Activated T-helper 1 cell treated with anti-CD3 and anti-CD28 coated beads, Interleukin-12 subunit alpha, Interleukin-12 subunit beta, Interleukin-2, Interleukin-4 antibody, amounts not matched to agents 30 ng/mL and 10 ng/mL and 1 ng/mL, durations not matched to agents 14 hours and 24 hours and 36 hours (primary cell): ENCODE measurements around the gene PBX3. TPM values are rescaled to one million over a fixed set of nuclear protein-coding genes. Genes with fewer than 3 reads are reported as not detected.

Source experiments
- DNase-seq: peaks from one replicate; pipeline ENCODE4 v3.0.0; 2021; ENCODE audit warnings: low spot score
- H3K27ac Mint-ChIP-seq: one replicate; pipeline ENCODE4 v1.8.0; 2021; ENCODE audit warnings: mild to moderate bottlenecking, mixed read lengths
- H3K27me3 Mint-ChIP-seq: one replicate; pipeline ENCODE4 v1.8.0; 2022; ENCODE audit warnings: mild to moderate bottlenecking, moderate library complexity, mixed read lengths; ENCODE audit not compliant: insufficient read depth
- H3K36me3 Mint-ChIP-seq: one replicate; pipeline ENCODE4 v1.8.0; 2021; ENCODE audit warnings: low read depth, mixed read lengths
- H3K4me1 Mint-ChIP-seq: one replicate; pipeline ENCODE4 v1.8.0; 2021; ENCODE audit warnings: low read depth, mixed read lengths
- H3K4me3 Mint-ChIP-seq: one replicate; pipeline ENCODE4 v1.8.0; 2021; ENCODE audit warnings: mild to moderate bottlenecking, moderate library complexity, mixed read lengths
- H3K9me3 Mint-ChIP-seq: one replicate; pipeline ENCODE4 v1.8.0; 2021; ENCODE audit warnings: mixed read lengths
- intact Hi-C: fragments of 100-400 bp; cut with micrococcal nuclease; formaldehyde crosslinking; loops from one replicate; pipeline ENCODE4 v1.15.1; 2024
- total RNA-seq: library from RNA; stranded (reverse); gene quantifications from 2 replicates; pipeline ENCODE4 v1.2.3, GENCODE V29; 2022

The PBX3 gene
- total RNA-seq, 1 donor from 2014 or later: 24.2 TPM

DNA sequence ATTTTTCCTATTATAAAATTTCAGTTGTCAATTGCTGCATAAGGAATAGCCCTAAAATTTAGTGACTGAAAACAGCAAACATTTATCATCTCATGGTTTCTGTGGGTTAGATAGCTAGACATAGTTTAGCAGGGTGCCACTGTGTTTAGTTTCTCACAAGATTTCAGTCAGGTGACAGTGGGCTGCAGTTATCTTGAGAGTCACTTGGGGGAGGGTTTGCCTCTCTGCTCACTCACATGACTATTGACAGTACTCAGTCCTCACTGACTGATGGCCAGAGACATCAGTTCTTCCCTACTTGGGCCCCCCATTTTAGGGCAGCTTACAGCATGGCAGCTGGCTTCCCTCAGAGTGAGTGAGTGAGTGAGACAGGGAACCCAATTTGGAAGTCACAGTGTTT, 42.0 kb downstream of the PBX3 start:
- Mint-ChIP-seq H3K4me1 (peaks cover 12% of the 10 kb centered on the region), H3K27me3 (no peaks in the 10 kb centered on the region), H3K4me3 (no peak overlapping the region), H3K27ac (no peak overlapping the region), H3K36me3 (peaks cover 5% of the 10 kb centered on the region), H3K9me3 (no peaks in the 10 kb centered on the region)
- intact Hi-C loops: no loop called here
- DNase-seq: no peak

DNA sequence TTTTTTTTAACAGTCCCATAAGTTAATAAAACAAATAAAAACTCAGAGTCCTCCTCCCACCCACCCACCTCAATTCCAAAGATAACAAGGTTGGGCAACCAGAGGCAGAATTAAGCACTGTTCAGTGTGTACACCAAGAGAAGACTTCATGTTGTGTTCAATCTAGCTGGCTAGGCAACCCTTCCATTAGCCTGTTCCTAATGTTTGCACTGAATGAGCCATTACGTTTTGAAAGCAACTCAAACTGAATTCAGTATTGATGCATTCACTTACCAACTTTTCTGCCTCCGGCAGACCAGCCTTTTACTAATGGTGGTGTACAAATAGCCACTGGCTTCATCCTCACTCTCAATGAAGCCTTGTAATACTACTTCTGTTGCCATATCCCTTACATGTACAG, 47.5 kb downstream of the PBX3 start:
- no peak for DNase-seq
- no peaks in the 10 kb centered on the region for H3K27me3 Mint-ChIP-seq
- H3K4me3 Mint-ChIP-seq: no peak overlapping the region
- no peak overlapping the region for H3K27ac Mint-ChIP-seq
- H3K36me3 Mint-ChIP-seq: no peaks in the 10 kb centered on the region
- intact Hi-C loops: no loop called here
- no peaks in the 10 kb centered on the region for H3K4me1 Mint-ChIP-seq
- no peaks in the 10 kb centered on the region for H3K9me3 Mint-ChIP-seq

DNA sequence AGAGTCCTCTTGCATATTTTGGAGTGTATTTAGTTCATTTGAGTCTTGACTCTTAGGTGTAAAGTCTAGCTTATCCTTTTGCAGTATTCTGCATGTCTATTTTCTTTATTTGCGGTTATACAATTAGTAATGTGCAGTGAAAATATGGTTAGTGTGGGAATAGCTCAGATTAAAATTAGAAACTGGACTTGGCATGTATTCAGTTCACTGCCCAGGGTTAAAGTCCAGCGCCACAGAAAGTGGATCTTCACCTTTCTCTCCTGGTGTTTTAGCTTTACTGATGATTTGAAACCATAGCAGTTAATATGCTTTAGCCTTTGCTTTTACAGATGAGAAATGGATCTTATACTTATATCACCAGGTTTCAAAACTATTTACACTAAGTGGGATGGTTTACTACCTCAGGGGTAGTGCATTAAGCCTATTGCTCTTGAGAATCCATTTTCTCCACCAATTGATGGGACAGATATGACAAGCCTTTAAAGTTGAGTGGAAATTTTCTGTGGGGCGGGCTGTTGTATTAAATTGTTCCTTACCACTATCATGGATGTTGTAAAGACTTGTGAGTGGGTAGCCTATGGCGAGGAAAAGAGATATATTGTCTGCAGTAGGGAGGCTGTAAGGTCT, 48.9 kb downstream of the PBX3 start:
- DNase-seq: no peak
- Mint-ChIP-seq H3K36me3 (no peaks in the 10 kb centered on the region), H3K4me3 (no peak overlapping the region), H3K9me3 (no peaks in the 10 kb centered on the region), H3K4me1 (no peaks in the 10 kb centered on the region), H3K27me3 (no peaks in the 10 kb centered on the region), H3K27ac (no peak overlapping the region)
- intact Hi-C loops: no loop called here

DNA sequence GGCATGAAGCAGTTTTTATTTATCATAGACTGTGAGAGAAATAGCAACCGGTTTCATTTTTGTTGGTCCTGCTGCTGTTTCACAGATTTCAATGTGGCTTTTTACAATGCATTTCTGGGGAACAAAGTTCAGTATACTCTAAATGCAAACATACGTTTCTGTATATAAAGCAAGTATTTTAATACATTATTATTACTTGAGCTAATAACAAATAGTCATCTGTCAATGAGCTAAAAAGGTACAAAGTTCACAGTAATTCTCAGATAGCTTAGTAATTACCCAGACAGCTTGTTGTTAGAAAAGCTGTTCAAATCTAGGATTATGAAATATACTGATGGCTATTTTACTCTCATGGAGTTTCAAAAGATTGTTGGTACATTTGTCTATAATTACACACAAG, 50.8 kb downstream of the PBX3 start:
- intact Hi-C loops: no loop called here
- Mint-ChIP-seq H3K4me3 (no peak overlapping the region), H3K36me3 (peaks cover 2% of the 10 kb centered on the region), H3K9me3 (no peaks in the 10 kb centered on the region), H3K27me3 (no peaks in the 10 kb centered on the region), H3K27ac (no peak overlapping the region), H3K4me1 (no peaks in the 10 kb centered on the region)
- no peak for DNase-seq

DNA sequence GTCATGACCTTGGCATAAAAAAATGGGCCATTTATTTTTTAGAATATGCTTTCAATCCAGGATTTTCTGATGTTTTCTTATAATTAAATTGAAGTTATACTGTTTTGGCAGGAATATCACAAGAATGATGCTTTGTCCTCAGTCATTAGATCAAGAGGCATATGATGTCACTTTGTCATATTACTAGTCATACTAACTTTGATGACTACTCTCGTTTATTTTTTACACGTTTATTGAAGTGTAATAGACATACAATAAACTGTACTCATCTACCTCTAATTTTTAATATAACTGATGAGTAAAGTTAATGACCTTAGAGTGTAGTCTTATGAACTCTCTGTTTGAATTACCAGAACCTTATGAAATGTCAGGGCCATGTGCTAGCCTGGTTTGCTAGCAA, 56.4 kb downstream of the PBX3 start:
- DNase-seq: no peak
- Mint-ChIP-seq H3K27ac (no peak overlapping the region), H3K9me3 (no peaks in the 10 kb centered on the region), H3K4me3 (no peak overlapping the region), H3K27me3 (peaks cover 2% of the 10 kb centered on the region), H3K4me1 (no peaks in the 10 kb centered on the region), H3K36me3 (peaks cover 2% of the 10 kb centered on the region)
- intact Hi-C loops: no loop called here

DNA sequence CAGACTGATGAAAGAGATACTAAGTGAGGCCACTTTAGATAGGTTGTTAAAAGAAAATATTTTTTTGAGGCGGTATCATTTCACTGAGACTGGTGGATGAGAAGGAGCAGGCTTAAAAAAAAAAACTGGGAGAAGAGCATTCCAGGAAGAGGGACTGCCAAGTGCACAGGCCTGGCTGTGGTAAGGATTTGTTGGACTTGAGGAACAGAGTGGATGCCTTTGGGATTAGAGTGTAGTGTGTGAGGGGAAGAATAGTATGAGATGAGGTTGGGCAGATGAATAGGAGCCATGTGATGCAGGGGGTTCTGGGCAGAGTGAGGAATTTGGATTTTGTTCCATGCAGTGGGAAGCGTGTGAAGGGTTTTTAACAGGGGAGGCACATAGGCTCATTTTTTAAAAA, 57.9 kb downstream of the PBX3 start:
- H3K4me1 Mint-ChIP-seq: no peaks in the 10 kb centered on the region
- H3K27me3 Mint-ChIP-seq: peaks cover 2% of the 10 kb centered on the region
- no peaks in the 10 kb centered on the region for H3K9me3 Mint-ChIP-seq
- peaks cover 2% of the 10 kb centered on the region for H3K36me3 Mint-ChIP-seq
- intact Hi-C loops: loop anchor here (5.0 kb wide), 1 partner anchor 828 kb away; no protein-coding TSS in a partner anchor
- DNase-seq: no peak
- H3K27ac Mint-ChIP-seq: no peak overlapping the region
- no peak overlapping the region for H3K4me3 Mint-ChIP-seq

DNA sequence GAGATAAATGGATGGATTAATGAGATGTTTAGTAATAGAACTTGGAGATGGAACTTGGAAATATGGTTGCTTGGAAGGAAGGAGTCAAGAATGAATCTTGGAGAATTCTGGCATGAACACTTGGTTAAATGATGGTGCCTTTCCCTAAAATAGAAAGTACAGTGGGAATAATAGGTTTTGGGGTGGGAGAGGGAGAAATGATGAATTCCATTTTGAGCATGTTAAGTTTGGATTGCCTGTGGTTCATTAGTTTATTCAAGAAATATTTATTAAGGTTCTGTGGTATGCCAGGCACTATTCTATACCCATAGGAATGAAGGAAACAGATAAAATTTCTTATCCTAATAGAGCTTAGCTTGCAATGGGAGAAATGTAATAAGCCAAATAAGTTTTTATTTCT, 58.4 kb downstream of the PBX3 start:
- no peak overlapping the region for H3K4me3 Mint-ChIP-seq
- H3K27ac Mint-ChIP-seq: no peak overlapping the region
- peaks cover 2% of the 10 kb centered on the region for H3K27me3 Mint-ChIP-seq
- peaks cover 2% of the 10 kb centered on the region for H3K36me3 Mint-ChIP-seq
- intact Hi-C loops: loop anchor here (5.0 kb wide), 1 partner anchor 828 kb away; no protein-coding TSS in a partner anchor
- no peak for DNase-seq
- H3K4me1 Mint-ChIP-seq: no peaks in the 10 kb centered on the region
- H3K9me3 Mint-ChIP-seq: no peaks in the 10 kb centered on the region

DNA sequence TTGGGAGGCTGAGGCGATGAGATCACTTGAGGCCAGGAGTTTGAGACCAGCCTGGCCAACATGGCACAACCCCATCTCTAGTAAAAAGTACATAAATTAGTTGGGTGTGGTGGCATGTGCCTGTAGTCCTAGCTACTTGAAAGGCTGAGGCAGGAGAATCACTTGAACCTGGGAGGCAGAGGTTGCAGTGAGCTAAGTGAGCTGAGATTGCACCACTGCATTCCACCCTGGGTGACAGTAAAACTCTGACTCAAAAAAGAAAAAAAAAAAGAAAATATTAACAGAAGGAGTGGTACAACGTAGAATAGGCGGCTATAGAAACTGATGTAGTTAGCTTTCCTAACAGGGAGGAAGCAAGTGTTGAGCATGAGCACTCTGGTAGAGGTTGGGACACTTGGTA, 59.9 kb downstream of the PBX3 start:
- Mint-ChIP-seq H3K27me3 (peaks cover 2% of the 10 kb centered on the region), H3K9me3 (no peaks in the 10 kb centered on the region), H3K36me3 (no peaks in the 10 kb centered on the region), H3K4me3 (no peak overlapping the region), H3K4me1 (no peaks in the 10 kb centered on the region), H3K27ac (no peak overlapping the region)
- intact Hi-C loops: loop anchor here (5.0 kb wide), 1 partner anchor 830 kb away; no protein-coding TSS in a partner anchor
- no peak for DNase-seq

DNA sequence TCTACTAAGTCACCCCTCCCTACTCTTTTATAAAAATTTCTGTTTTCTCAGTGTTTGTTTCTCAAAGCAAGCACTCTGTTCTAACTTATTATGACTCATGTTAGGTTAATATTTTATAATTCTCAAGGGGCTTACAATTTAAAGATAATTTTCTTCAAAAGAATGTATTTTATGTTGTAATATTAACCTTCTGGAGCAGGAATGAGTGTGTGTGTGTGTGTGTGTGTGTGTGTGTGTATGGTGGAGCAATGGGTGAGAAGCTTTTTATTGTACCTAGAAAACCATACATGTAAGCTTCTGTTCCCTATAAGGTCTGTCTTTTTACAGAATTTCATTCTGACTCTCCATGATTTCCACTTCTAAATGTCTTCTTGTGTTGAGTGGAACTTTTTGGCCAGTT, 63.0 kb downstream of the PBX3 start:
- intact Hi-C loops: no loop called here
- Mint-ChIP-seq H3K9me3 (no peaks in the 10 kb centered on the region), H3K27me3 (peaks cover 2% of the 10 kb centered on the region), H3K4me3 (no peak overlapping the region), H3K4me1 (no peaks in the 10 kb centered on the region), H3K36me3 (no peaks in the 10 kb centered on the region), H3K27ac (no peak overlapping the region)
- no peak for DNase-seq

DNA sequence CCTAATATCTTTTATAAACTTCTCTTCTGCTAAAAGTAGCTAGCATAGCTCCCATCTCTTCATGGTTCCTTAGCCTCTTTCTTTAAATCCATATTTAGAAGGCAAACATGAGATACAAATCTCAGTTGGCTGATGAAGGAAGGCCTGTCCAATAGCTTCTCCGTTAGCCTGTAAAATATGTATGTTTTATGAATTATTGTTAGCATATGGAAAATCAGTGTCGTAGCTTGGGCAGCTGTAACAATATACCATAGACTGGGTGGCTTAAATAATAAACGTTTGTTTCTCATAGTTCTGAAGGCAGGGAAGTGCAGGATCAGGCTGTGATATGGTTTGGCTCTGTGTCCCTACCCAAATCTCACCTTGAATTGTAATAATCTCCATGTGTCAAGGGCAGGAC, 63.8 kb downstream of the PBX3 start:
- intact Hi-C loops: no loop called here
- no peaks in the 10 kb centered on the region for H3K36me3 Mint-ChIP-seq
- H3K4me3 Mint-ChIP-seq: no peak overlapping the region
- H3K27ac Mint-ChIP-seq: no peak overlapping the region
- H3K9me3 Mint-ChIP-seq: no peaks in the 10 kb centered on the region
- DNase-seq: no peak
- H3K27me3 Mint-ChIP-seq: peaks cover 2% of the 10 kb centered on the region
- no peaks in the 10 kb centered on the region for H3K4me1 Mint-ChIP-seq

DNA sequence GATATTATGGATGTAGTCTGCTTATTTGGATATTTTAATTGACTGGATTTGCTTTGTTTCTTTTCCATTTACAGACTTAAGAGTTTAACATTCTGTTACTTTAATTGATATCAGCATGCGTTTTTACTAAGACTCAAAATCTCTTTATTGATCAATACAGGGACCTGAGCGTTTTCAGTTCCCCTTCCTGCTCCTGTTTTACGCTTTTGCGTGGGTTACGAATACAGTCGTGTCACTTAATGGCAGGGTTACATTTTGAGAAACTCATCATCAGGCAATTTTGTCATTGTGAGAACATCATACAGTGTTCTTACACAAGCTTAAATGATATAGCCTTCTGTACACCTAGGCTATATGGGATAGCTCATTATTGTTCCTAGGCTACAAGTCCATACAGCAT, 65.2 kb downstream of the PBX3 start:
- DNase-seq: no peak
- H3K27me3 Mint-ChIP-seq: peaks cover 2% of the 10 kb centered on the region
- no peak overlapping the region for H3K4me3 Mint-ChIP-seq
- no peak overlapping the region for H3K27ac Mint-ChIP-seq
- no peaks in the 10 kb centered on the region for H3K9me3 Mint-ChIP-seq
- no peaks in the 10 kb centered on the region for H3K36me3 Mint-ChIP-seq
- intact Hi-C loops: no loop called here
- H3K4me1 Mint-ChIP-seq: no peaks in the 10 kb centered on the region

DNA sequence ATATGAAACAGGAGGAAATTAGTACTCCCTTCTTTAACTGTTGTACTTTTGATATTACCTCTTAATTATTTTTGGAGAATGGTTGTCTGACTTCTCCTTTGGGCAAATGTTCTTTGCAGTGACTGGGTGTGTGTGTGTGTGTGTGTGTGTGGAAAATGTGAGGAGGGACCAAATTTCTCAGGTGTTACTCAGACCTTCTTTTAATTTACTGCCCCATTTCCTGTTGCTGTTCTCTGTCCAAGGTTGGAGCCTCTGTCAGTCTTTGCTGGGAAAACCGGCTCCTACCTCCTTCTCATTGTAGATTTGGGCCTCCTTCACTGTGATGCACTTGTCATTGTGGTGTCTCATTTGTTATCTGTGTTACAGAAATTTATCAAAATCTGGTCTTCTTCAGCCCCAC, 68.4 kb downstream of the PBX3 start:
- H3K27ac Mint-ChIP-seq: no peak overlapping the region

DNA sequence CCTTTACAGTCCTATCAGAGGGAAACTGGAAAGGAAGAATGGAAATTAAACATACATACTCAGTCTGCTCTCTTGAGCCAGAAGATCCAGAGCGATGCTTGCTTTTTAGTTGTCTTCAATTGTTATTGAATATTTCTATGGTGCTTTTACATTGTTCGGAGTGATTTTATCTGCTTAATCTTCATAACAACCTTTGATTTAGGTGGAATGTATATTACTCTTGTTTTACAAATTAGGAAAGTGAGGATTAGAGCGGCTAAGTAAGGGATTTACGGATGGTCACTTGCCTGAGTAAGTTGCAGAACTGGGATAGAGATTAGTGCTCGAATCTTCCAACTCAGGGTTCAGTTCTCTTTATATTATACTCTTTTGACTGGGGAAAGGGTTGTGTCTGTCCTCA, 69.1 kb downstream of the PBX3 start:
- H3K27me3 Mint-ChIP-seq: no peaks in the 10 kb centered on the region
- H3K27ac Mint-ChIP-seq: no peak overlapping the region
- H3K4me3 Mint-ChIP-seq: no peak overlapping the region
- H3K4me1 Mint-ChIP-seq: no peaks in the 10 kb centered on the region
- intact Hi-C loops: no loop called here
- no peaks in the 10 kb centered on the region for H3K36me3 Mint-ChIP-seq
- no peaks in the 10 kb centered on the region for H3K9me3 Mint-ChIP-seq
- no peak for DNase-seq

More for the DNA sequence above, 68.4 kb downstream of the PBX3 start:
- H3K36me3 Mint-ChIP-seq: no peaks in the 10 kb centered on the region
- no peaks in the 10 kb centered on the region for H3K9me3 Mint-ChIP-seq
- no peak for DNase-seq
- no peaks in the 10 kb centered on the region for H3K4me1 Mint-ChIP-seq
- no peaks in the 10 kb centered on the region for H3K27me3 Mint-ChIP-seq
- intact Hi-C loops: no loop called here
- H3K4me3 Mint-ChIP-seq: no peak overlapping the region
